T-cell (primary cell): ENCODE data around the gene FBN3. TPM values are rescaled to one million over a fixed set of nuclear protein-coding genes. Genes with fewer than 3 reads are reported as not detected.

Source experiments
- ATAC-seq, 4 experiments: fragments of 200-7000 bp in 3 of 4; fragments of 150-1000 bp in 1 of 4; cut with Tn5 transposase; replicated peaks in 1 of 4; 1 replicate in 3 of 4; 2 replicates in 1 of 4; pipeline ENCODE4 v1.10.0; 2021; ENCODE audit warnings: moderate library complexity in 3 of 4, mild to moderate bottlenecking in 2 of 4, moderate number of reproducible peaks in 1 of 4
- CTCF ChIA-PET, 2 donors: fragments of 300-600 bp; sonication (Branson Sonifier 250); formaldehyde crosslinking; loops; one replicate each; lab custom pipeline; 2022; ENCODE audit warnings: antibody characterized with exemption in 2 of 2; lab: Charles Lee
- POLR2A ChIA-PET, 2 donors: fragments of 300-600 bp; sonication (Branson Sonifier 250); formaldehyde crosslinking; loops; one replicate each; lab custom pipeline; 2022; ENCODE audit warnings: antibody characterized with exemption in 2 of 2; lab: Charles Lee
- DNase-seq, 35 experiments: peaks; one replicate each; pipeline versions ENCODE4 v3.0.0 to v3.0.0-alpha.2; 2013 to 2023
- H3K27ac ChIP-seq: one replicate; pipeline ENCODE4 v1.5.1; 2013; ENCODE audit warnings: low read length
- H3K27me3 ChIP-seq, 2 experiments: replicated peaks in 1 of 2; 1 replicate in 1 of 2; 2 replicates in 1 of 2; pipeline versions ENCODE4 v1.6.1 to v1.7.0; 2013; ENCODE audit warnings: low read length in 1 of 2, mixed read lengths in 1 of 2; ENCODE audit not compliant: control insufficient read depth in 2 of 2, insufficient read depth in 2 of 2; ENCODE audit errors: extremely low read depth in 1 of 2
- H3K36me3 ChIP-seq, 2 donors: 1 replicate in 1 of 2; 2 replicates in 1 of 2; pipeline versions ENCODE4 v1.6.1 to v1.7.0; 2013; ENCODE audit warnings: low read length in 1 of 2; ENCODE audit not compliant: control insufficient read depth in 2 of 2, insufficient read depth in 1 of 2; ENCODE audit errors: extremely low read depth in 1 of 2
- H3K4me1 ChIP-seq, 2 experiments: 1 replicate in 1 of 2; 2 replicates in 1 of 2; pipeline versions ENCODE4 v1.6.1 to v1.7.0; 2013; ENCODE audit warnings: low read length in 2 of 2, mixed read lengths in 1 of 2; ENCODE audit not compliant: insufficient read depth in 2 of 2, control insufficient read depth in 1 of 2; ENCODE audit errors: extremely low read depth in 1 of 2
- H3K4me3 ChIP-seq, 2 donors: 1 replicate in 1 of 2; 2 replicates in 1 of 2; pipeline versions ENCODE4 v1.5.1 to v1.7.0; 2013; ENCODE audit warnings: mild to moderate bottlenecking in 2 of 2, low read length in 1 of 2, moderate library complexity in 1 of 2; ENCODE audit not compliant: control insufficient read depth in 1 of 2; ENCODE audit errors: extremely low read depth in 1 of 2
- H3K9me3 ChIP-seq: 2 replicates; pipeline ENCODE4 v1.7.0; 2013
- H3K27ac Mint-ChIP-seq, 2 donors: one replicate each; pipeline ENCODE4 v1.8.0; 2020 to 2021; ENCODE audit warnings: mild to moderate bottlenecking in 2 of 2, mixed read lengths in 2 of 2
- H3K27me3 Mint-ChIP-seq, 2 donors: one replicate each; pipeline ENCODE4 v1.8.0; 2021 to 2022; ENCODE audit warnings: mixed read lengths in 2 of 2
- H3K36me3 Mint-ChIP-seq: one replicate; pipeline ENCODE4 v1.8.0; 2021; ENCODE audit warnings: mixed read lengths
- H3K4me1 Mint-ChIP-seq, 3 donors: one replicate each; pipeline ENCODE4 v1.8.0; 2020 to 2022; ENCODE audit warnings: mixed read lengths in 3 of 3, mild to moderate bottlenecking in 1 of 3
- H3K4me3 Mint-ChIP-seq, 3 donors: one replicate each; pipeline ENCODE4 v1.8.0; 2020 to 2022; ENCODE audit warnings: mild to moderate bottlenecking in 3 of 3, mixed read lengths in 3 of 3, moderate library complexity in 3 of 3
- H3K9me3 Mint-ChIP-seq, 3 donors: one replicate each; pipeline ENCODE4 v1.8.0; 2020 to 2022; ENCODE audit warnings: mixed read lengths in 3 of 3
- WGBS: methylation state at CpG from one replicate; pipeline ENCODE4 v1.1.5; 2013; ENCODE audit warnings: missing lambda C conversion rate; ENCODE audit not compliant: insufficient coverage; 5-methylcytosine and 5-hydroxymethylcytosine counted together
- total RNA-seq, 35 experiments: library from RNA in 6 of 35; stranded (reverse) in 6 of 35; fragments of 120-200 nt in 1 of 35; gene quantifications; one replicate each; pipeline versions ENCODE4 v1.2.1 to v1.2.4 and lab custom pipeline; 2013 to 2026

The FBN3 gene
- total RNA-seq, 5 donors from 2014 or later (not counting 1 experiment from before 2014, with no cell fraction given) = 0.03 TPM; not detected in 3

- Histone ChIP-seq H3K36me3 (no peaks in the 10 kb centered on the region), H3K27ac (no peak overlapping the region), H3K9me3 (no peaks in the 10 kb centered on the region), H3K4me1 (no peaks in the 10 kb centered on the region), H3K27me3 (peaks cover 0 to 19% of the 10 kb centered on the region in 2 experiments), H3K4me3 (no peak overlapping the region)
- no peaks in the 10 kb centered on the region for H3K36me3 Mint-ChIP-seq
- ATAC-seq (no peak), DNase-seq (no peak)
- CTCF ChIA-PET = no interaction called here
- no peaks in the 10 kb centered on the region for H3K9me3 Mint-ChIP-seq
- H3K4me1 Mint-ChIP-seq = no peaks in the 10 kb centered on the region
- H3K27ac Mint-ChIP-seq = no peak overlapping the region
- H3K27me3 Mint-ChIP-seq = peaks cover 0 to 4% of the 10 kb centered on the region in 2 donors
- POLR2A ChIA-PET = no interaction called here
- no CpG with 5 or more reads among the region's 1 CpG for WGBS
- no peak overlapping the region for H3K4me3 Mint-ChIP-seq
These were observed 12.0 kb downstream of the FBN3 start for GRCh38 chr19:8137425-8137824.

GRCh38 chr19:8135946-8136618 lies 13.3 kb downstream of the FBN3 start:
- Mint-ChIP-seq H3K27ac (no peak overlapping the region), H3K27me3 (peaks cover 0 to 2% of the 10 kb centered on the region in 2 donors), H3K4me1 (no peaks in the 10 kb centered on the region), H3K9me3 (no peaks in the 10 kb centered on the region), H3K4me3 (no peak overlapping the region), H3K36me3 (no peaks in the 10 kb centered on the region)
- ATAC-seq = no peak
- POLR2A ChIA-PET = no interaction called here
- no peaks in the 10 kb centered on the region for H3K36me3 ChIP-seq
- no peak overlapping the region for H3K27ac ChIP-seq
- no peak for DNase-seq
- no peaks in the 10 kb centered on the region for H3K4me1 ChIP-seq
- 95% methylated on average over 25 of the region's 32 CpGs for WGBS
- no peak overlapping the region for H3K4me3 ChIP-seq
- peaks cover 0 to 19% of the 10 kb centered on the region in 2 experiments for H3K27me3 ChIP-seq
- CTCF ChIA-PET = no interaction called here
- no peaks in the 10 kb centered on the region for H3K9me3 ChIP-seq

GRCh38 chr19:8132858-8133458 lies 16.4 kb downstream of the FBN3 start:
- H3K36me3 ChIP-seq = no peaks in the 10 kb centered on the region
- Mint-ChIP-seq H3K9me3 (no peaks in the 10 kb centered on the region), H3K36me3 (no peaks in the 10 kb centered on the region), H3K4me1 (no peaks in the 10 kb centered on the region), H3K27ac (no peak overlapping the region), H3K27me3 (peaks cover 2 to 3% of the 10 kb centered on the region in 2 donors), H3K4me3 (no peak overlapping the region)
- WGBS = 71% methylated on average over 17 of the region's 20 CpGs
- H3K27me3 ChIP-seq = peaks cover 0 to 30% of the 10 kb centered on the region in 2 experiments
- H3K9me3 ChIP-seq = no peaks in the 10 kb centered on the region
- no peak overlapping the region for H3K4me3 ChIP-seq
- ChIA-PET CTCF (no interaction called here), POLR2A (no interaction called here)
- no peak for DNase-seq
- H3K27ac ChIP-seq = no peak overlapping the region
- no peaks in the 10 kb centered on the region for H3K4me1 ChIP-seq
- ATAC-seq = no peak

GRCh38 chr19:8131517-8131916 lies 17.9 kb downstream of the FBN3 start:
- no peak overlapping the region for H3K27ac ChIP-seq
- Mint-ChIP-seq H3K4me1 (no peaks in the 10 kb centered on the region), H3K27ac (no peak overlapping the region), H3K36me3 (no peaks in the 10 kb centered on the region), H3K9me3 (no peaks in the 10 kb centered on the region), H3K27me3 (peaks cover 2 to 3% of the 10 kb centered on the region in 2 donors), H3K4me3 (no peak overlapping the region)
- H3K36me3 ChIP-seq = no peaks in the 10 kb centered on the region
- H3K9me3 ChIP-seq = no peaks in the 10 kb centered on the region
- H3K4me3 ChIP-seq = no peak overlapping the region
- ChIA-PET CTCF (no interaction called here), POLR2A (no interaction called here)
- ATAC-seq = no peak
- peaks cover 0 to 36% of the 10 kb centered on the region in 2 experiments for H3K27me3 ChIP-seq
- H3K4me1 ChIP-seq = no peaks in the 10 kb centered on the region
- WGBS = 89% methylated on average over 22 of the region's 26 CpGs
- no peak for DNase-seq

- POLR2A ChIA-PET = no interaction called here
- Mint-ChIP-seq H3K9me3 (no peaks in the 10 kb centered on the region), H3K4me1 (no peaks in the 10 kb centered on the region), H3K36me3 (no peaks in the 10 kb centered on the region), H3K27me3 (peaks cover 3% of the 10 kb centered on the region in 2 donors), H3K4me3 (no peak overlapping the region), H3K27ac (no peak overlapping the region)
- ATAC-seq (no peak), DNase-seq (no peak)
- Histone ChIP-seq H3K4me3 (no peak overlapping the region), H3K36me3 (no peaks in the 10 kb centered on the region), H3K27me3 (peaks cover 0 to 36% of the 10 kb centered on the region in 2 experiments), H3K4me1 (no peaks in the 10 kb centered on the region), H3K27ac (no peak overlapping the region), H3K9me3 (no peaks in the 10 kb centered on the region)
- CTCF ChIA-PET = interaction anchor here in 1 of 2 donors (0.5 kb wide), 1 partner anchor 35 kb away, joined by 4 read pairs; no protein-coding TSS in a partner anchor
- WGBS = 83% methylated on average over 15 of the region's 20 CpGs
These were observed 20.3 kb downstream of the FBN3 start for GRCh38 chr19:8129061-8129618.

- Histone ChIP-seq H3K4me3 (no peak overlapping the region), H3K27me3 (peaks cover 0 to 39% of the 10 kb centered on the region in 2 experiments), H3K36me3 (no peaks in the 10 kb centered on the region), H3K27ac (no peak overlapping the region), H3K9me3 (no peaks in the 10 kb centered on the region), H3K4me1 (no peaks in the 10 kb centered on the region)
- 88% methylated on average over 8 of the region's 8 CpGs for WGBS
- DNase-seq (no peak), ATAC-seq (no peak)
- Mint-ChIP-seq H3K27ac (no peak overlapping the region), H3K9me3 (no peaks in the 10 kb centered on the region), H3K4me3 (no peak overlapping the region), H3K36me3 (no peaks in the 10 kb centered on the region), H3K4me1 (no peaks in the 10 kb centered on the region), H3K27me3 (peaks cover 7 to 9% of the 10 kb centered on the region in 2 donors)
- ChIA-PET POLR2A (no interaction called here), CTCF (interaction anchor here in 1 of 2 donors (0.6 to 0.7 kb wide), 2 partner anchors 112 to 570 kb away, joined by 3 to 4 read pairs; partner anchors contain the start of gene ACTL9)
These were observed 20.8 kb downstream of the FBN3 start for GRCh38 chr19:8128551-8128950.
